GM23338 (cell line): ENCODE measurements around the gene CEP350.

ENCODE experiments used
- EZH2 ChIP-seq: fragments of 200-600 bp; sonication (generic); IDR thresholded peaks from one replicate; pipeline ENCODE4 v1.8.0; 2017; ENCODE audit warnings: antibody characterized with exemption, mild to moderate bottlenecking, low read depth; ENCODE audit not compliant: unreplicated experiment
- EZH2phosphoT487 ChIP-seq: fragments of 200-600 bp; sonication (generic); IDR thresholded peaks from one replicate; pipeline ENCODE4 v1.8.1; 2018; ENCODE audit warnings: antibody characterized with exemption; ENCODE audit not compliant: unreplicated experiment
- POLR2AphosphoS5 ChIP-seq: IDR thresholded peaks from 2 replicates; pipeline ENCODE4 v1.6.1; 2016; ENCODE audit warnings: antibody characterized with exemption, low read depth
- TF ChIP-seq, protein P1 (sequence below), 2 experiments: fragments of 200-600 bp in 1 of 2; sonication (generic) in 1 of 2; conservative IDR thresholded peaks; 2 replicates each; pipeline versions ENCODE4 v1.5.1 to v1.6.1; 2016 to 2017; ENCODE audit warnings: antibody characterized with exemption in 2 of 2, low read depth in 2 of 2, mild to moderate bottlenecking in 2 of 2, moderate library complexity in 1 of 2
- TF ChIP-seq, protein P2 (sequence below): IDR thresholded peaks from 2 replicates; pipeline ENCODE4 v1.6.1; 2016; ENCODE audit warnings: antibody characterized with exemption

DNA sequence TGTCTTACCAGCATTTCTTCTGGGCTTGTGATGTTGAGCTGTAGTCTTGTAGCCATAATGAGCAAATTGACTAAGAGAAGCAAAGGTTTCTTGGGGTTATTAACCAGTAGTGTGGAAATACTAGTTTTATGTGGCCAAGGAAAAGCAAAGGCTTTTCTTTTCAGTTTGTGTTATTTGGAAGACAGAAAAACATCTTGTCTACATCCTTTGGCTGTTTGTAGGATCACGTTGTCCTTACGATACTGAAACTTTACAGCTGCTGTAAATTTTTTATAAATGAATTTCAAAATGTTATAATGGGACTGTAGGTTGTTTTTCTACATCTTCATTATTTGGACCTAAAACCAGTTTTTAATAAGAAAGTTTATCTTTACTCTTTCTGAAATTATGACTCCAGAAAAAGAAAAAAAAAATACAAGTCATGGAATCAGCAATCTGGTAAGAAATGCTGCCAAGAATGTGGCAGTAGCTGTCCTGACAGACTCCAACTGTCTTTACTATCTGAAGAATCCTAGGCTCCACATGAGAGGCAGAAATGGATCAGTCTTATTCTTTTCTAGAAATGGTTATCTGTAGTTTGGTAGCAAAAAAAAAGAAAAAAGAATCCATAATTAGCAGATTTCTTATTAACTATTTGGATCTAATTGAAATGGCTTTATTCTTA lies 158.5 kb downstream of the CEP350 start:
- TF ChIP-seq, protein P1, sequence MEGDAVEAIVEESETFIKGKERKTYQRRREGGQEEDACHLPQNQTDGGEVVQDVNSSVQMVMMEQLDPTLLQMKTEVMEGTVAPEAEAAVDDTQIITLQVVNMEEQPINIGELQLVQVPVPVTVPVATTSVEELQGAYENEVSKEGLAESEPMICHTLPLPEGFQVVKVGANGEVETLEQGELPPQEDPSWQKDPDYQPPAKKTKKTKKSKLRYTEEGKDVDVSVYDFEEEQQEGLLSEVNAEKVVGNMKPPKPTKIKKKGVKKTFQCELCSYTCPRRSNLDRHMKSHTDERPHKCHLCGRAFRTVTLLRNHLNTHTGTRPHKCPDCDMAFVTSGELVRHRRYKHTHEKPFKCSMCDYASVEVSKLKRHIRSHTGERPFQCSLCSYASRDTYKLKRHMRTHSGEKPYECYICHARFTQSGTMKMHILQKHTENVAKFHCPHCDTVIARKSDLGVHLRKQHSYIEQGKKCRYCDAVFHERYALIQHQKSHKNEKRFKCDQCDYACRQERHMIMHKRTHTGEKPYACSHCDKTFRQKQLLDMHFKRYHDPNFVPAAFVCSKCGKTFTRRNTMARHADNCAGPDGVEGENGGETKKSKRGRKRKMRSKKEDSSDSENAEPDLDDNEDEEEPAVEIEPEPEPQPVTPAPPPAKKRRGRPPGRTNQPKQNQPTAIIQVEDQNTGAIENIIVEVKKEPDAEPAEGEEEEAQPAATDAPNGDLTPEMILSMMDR (conservative IDR thresholded peaks at IDR 0.05; ENCODE audit: low read depth in 2 of 2) = no peak
- TF ChIP-seq EZH2phosphoT487 (no peak), EZH2 (no peak), POLR2AphosphoS5 (no peak)
- TF ChIP-seq, protein P2, sequence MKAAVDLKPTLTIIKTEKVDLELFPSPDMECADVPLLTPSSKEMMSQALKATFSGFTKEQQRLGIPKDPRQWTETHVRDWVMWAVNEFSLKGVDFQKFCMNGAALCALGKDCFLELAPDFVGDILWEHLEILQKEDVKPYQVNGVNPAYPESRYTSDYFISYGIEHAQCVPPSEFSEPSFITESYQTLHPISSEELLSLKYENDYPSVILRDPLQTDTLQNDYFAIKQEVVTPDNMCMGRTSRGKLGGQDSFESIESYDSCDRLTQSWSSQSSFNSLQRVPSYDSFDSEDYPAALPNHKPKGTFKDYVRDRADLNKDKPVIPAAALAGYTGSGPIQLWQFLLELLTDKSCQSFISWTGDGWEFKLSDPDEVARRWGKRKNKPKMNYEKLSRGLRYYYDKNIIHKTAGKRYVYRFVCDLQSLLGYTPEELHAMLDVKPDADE = no peak
